Right ventricle myocardium superior (tissue), 1 donor: Measurements from ENCODE around the gene ZNF783. TPM values are rescaled to one million over a fixed set of nuclear protein-coding genes. Genes with fewer than 3 reads are reported as not detected.

Experiments used
- ATAC-seq: fragments of 200-7000 bp; cut with Tn5 transposase; one replicate; pipeline ENCODE4 v1.9.1; 2020; ENCODE audit warnings: mild to moderate bottlenecking; ENCODE audit not compliant: poor library complexity
- DNase-seq: peaks from one replicate; pipeline ENCODE4 v3.0.0-alpha.2; 2020
- intact Hi-C: fragments of 100-400 bp; cut with DNase I; formaldehyde crosslinking; loops from one replicate; pipeline ENCODE4 v1.11.2; 2022
- total RNA-seq: library from RNA; stranded (reverse); fragmentation: NEBNext Ultra II Directional; extraction: Animal tissue kit (Norgen Biotek cat#: 25700); gene quantifications from one replicate; pipeline ENCODE4 v1.2.1, GENCODE V29; 2021
- donor health status: DM: no; HTN: yes; CAD: no; lungs with severe emphysema.

Gene ZNF783
- total RNA-seq, 1 donor from 2014 or later: 4.0 TPM

DNA sequence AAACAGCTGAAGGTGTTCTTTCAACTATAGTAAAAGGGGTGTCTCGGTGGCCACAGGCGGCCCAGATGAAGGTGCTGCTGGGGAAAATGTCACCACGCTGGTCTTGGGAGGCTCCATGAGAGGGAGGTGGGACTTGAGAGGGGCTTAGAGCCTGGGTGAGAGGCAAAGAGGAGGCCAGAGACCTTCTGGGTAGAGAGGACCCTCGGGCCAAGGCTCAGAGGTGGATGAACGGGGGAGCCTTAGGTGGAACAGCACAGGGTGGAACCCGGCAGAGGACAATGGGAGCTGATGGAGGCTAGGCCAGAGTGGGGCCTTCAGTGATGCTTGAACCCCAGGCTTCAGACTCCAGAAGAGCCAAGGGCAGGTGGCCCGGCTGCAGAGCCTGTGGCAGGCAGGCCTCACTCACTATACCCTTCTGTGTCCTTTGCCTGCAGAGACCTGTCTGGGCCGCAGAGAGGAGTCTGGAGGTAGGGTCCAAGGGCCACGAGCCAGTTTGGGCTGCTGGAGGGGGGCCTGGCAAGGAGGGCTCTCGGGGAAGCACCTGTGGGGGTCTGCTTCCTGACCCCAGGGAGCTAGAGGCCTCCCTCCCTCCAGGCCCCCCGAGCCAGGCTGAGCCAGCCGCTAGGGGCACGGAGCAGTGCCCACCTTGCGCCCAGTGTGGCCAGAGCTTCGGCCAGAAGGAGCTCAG is 32.1 kb downstream of the ZNF783 start:
- intact Hi-C loops: no loop called here
- DNase-seq (no peak), ATAC-seq (no peak)

DNA sequence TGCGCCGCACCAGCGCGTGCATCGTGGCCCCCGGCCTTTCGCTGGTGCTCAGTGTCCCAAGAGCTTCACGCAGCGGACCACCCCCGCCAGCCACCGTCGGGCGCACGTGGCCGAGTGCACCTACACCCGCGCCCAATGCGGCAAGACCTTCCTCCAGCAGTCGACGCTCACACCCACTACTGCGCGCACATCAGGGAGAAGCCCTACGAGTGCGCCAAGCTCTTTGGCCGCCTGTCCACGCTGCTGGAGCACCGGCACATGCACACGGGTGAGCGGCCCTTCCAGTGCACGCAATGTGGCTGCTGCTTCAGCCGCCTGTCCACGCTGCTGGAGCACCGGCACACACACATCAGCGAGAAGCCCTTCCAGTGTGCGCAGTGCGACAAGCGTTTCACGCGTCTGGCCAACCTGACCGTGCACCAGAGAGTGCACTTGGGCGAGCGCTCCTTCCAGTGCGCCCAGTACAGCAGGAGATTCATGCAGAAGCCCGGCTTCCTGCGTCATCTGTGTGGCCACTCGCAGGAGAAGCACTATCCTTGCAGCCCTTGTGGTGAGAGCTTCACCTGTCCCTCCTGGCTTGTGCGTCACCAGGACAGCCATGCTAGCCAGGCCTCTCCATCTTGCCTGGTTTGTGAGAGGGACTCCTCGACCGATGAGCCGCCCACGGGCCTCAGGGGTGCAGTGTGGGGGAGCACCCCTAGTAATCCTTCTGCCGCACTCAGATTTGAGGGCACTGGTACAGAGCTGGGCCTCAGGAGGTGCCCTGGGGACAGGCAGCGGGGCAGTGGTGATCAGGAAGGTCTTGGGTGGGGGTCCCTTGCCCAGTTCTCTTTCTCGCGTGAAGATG is 32.9 kb downstream of the ZNF783 start:
- ATAC-seq (no peak), DNase-seq (no peak)
- intact Hi-C loops: no loop called here

DNA sequence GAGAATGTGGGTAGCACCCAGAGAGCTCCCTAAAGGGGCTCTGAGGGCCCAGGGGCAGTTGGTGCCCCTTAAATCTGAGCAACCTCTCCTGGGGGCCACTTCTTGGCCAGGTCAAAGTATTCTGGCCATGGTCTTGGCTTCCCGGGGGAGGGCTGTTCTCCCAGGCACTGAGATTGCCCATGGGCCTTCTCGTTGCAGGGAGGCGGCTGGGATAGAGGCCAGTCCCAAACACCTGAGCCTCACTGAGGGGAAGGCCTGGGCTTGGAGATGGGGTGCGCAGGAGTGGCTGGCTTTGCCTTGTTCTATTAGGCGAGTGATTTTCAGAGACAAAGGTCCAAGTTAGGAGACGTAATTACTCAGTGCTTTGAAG is 33.5 kb downstream of the ZNF783 start:
- DNase-seq (no peak), ATAC-seq (no peak)
- intact Hi-C loops: no loop called here

DNA sequence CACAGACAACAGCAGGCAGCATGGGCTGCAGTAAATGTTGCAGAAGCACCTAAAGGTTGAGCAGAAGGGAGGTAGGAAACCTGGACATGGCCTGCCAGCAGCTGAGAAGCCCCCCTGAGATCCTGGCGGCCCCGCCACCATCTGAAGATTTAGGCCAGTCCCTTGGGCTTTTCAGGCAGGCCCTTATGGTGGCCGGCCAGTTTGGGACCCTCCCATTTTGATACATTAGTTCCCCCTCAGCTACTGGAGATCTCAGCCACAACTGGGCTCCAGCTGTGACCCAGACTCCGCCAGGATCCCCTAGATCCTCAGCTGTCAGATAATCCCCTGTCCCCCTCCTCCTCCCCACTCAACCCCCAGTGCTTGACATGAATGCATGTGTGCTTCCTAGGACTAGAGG is 34.4 kb downstream of the ZNF783 start:
- DNase-seq: no peak
- no peak for ATAC-seq
- intact Hi-C loops: no loop called here

DNA sequence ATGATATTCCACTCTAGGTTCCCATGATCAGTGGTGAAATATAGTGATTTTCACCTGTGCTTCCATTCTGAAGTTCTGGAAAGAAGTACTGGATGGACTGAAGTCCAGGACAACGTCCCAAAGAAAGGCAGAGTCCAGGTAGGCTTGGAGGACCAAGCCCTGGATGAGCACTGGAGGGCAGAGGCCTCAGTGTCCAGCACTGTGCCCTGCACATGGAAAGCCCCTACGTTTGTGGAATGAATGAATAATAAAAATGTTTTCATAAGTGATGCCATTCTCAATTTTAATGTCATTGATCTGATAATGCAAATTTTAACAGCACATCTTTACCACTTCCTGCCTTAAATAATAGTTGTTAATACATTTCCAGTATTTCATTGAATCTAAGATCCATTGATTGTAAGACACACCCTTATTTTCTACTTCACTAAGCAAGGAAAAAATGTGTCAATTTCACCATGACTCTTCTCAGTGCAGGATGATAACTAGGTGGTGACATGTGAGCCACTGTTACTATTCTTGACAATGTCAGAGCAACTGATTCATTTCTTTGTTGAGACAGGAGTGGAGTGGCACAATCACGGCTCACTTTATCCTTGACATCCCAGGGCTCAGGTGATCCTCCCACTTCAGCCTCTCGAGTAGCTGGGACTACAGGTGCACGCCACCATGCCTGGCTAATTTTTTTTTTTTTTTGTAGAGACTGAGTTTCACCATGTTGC is 35.2 kb downstream of the ZNF783 start:
- intact Hi-C loops: no loop called here
- DNase-seq: no peak
- no peak for ATAC-seq

DNA sequence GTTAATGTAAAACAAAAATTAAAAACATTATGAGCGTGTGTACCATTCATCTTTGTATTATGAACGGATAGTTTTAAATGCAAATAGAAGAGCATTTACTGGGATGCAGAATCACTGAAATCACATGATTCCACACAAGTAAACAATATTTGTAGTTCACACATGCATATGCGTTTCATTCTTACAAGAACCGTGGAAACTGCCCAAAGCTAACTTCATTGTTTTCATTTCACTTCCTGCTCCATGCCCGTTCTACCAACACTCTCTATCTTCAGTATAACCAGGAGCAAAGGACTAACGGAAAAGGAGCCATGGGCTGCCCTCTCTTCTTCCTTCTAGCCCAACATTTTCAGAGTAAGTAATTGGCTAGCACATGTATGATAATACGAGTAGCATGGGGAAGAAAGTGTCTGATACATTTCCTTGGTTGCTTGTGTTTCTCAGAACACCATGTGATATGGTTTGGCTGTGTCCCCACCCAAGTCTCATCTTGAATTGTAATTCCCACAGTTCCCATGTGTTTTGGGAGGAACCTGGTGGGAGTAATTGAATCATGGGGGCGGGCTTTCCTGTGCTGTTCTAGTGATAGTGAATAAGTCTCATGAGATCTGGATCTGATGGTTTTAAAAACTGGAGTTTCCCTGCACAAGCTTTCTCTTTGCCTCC is 38.8 kb downstream of the ZNF783 start:
- ATAC-seq (no peak), DNase-seq (no peak)
- intact Hi-C loops: no loop called here

DNA sequence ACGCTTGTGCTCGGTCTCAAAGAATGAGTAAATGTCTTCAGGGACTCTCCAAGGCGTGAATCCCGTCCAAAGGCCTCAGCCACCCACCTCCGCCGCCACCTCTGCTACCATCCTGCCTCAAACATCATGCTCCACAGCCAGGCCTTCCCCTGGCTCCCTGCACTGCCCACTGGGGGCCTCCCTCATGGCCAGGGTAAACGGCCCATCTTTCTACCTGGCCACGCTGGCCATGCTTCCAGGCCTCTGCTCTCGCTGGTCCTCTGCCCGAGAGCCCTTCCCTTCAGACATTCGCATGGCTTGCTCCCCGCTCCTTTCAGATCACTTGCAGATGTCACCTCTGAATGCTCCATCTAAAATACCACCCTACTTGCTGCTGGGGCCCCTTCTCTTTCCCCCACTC is 40.2 kb downstream of the ZNF783 start:
- DNase-seq (no peak), ATAC-seq (no peak)
- intact Hi-C loops: no loop called here

DNA sequence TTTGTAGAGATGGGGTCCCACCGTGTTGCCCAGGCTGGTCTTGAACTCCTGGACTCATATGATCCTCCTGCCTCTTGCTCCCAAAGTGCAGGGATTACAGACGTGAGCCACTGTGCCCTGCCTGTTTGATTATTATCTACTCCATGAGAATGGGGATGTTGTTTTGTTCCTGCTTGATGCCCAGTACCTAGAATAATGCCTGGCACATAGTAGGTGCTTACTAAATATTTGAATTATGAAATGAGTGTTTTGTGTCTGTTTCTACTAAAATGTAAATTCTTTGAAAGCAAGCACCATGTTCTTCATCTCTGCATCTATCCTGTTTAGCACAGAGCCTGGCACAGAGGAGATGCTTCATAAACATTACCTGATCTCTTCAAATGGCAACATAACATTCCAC is 40.9 kb downstream of the ZNF783 start:
- intact Hi-C loops: no loop called here
- ATAC-seq (no peak), DNase-seq (no peak)

DNA sequence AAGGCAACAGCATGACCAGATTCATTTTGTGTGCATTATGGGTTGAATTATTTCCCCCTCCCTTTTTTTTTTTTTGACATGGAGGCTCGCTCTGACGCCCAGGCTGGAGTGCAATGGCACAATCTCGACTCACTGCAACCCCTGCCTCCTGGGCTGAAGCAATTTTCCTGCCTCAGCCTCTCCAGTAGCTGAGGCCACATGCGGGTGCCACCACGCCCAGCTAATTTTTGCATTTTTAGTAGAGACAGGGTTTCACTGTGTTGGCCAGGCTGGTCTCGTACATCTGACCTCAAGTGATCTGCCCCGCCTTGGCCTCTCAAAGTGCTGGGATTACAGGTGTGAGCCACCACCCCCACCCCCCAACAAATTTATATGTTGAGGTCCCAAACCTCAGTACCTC is 42.0 kb downstream of the ZNF783 start:
- ATAC-seq (no peak), DNase-seq (no peak)
- intact Hi-C loops: no loop called here

DNA sequence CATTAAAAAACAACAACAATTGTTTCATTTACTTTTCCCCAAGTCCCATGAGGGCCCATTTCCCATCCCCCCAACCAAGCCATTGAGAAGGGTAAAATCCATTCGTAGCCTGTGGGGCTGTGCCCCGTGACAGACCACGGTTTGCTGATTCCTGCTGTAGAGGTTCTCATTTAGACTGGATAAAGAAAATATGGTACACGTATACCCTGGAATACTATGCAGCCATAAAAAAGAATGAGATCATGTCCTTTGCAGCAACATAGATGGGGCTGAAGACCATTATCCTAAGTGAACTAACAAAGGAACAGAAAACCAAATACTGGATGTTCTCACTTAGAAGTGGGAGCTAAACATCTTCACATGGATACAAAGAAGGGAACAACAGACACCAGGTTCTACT is 44.9 kb downstream of the ZNF783 start:
- ATAC-seq (no peak), DNase-seq (no peak)
- intact Hi-C loops: no loop called here

DNA sequence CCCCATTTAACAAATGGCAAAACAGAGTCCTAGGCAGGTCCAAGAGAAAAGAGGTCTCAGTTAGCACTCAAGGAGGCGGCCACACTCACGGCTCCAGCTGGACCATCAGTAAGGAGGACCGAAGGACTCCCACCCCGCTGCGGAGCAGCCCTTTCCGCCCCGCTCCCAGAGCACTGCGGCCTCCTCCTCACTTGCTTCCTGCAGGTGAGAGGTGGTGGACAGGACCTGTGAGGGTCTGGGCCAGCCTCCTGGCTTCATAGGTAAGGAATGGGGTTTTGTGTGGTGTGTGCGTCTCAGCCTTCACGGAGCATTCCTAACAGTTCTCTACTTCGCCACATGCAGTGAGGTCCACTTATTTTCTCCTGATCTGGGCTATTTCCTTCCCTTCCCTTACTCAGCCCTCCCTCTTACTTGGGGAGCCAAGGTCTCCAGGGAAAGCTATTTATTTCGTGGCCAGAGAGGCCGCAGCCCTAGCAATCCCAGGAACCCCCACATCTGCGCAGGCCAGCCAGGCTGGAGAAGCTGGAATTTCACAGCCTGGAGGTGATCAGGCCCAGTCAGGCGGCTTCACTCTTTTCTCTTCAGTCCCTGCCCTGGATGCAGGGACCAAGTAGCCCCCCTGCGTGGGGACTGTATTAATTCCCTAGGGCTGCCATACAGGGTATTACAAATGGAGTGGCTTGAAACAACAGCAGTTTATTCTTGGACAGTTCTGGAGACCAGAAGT is 45.9 kb downstream of the ZNF783 start:
- ATAC-seq (no peak), DNase-seq (no peak)
- intact Hi-C loops: no loop called here

DNA sequence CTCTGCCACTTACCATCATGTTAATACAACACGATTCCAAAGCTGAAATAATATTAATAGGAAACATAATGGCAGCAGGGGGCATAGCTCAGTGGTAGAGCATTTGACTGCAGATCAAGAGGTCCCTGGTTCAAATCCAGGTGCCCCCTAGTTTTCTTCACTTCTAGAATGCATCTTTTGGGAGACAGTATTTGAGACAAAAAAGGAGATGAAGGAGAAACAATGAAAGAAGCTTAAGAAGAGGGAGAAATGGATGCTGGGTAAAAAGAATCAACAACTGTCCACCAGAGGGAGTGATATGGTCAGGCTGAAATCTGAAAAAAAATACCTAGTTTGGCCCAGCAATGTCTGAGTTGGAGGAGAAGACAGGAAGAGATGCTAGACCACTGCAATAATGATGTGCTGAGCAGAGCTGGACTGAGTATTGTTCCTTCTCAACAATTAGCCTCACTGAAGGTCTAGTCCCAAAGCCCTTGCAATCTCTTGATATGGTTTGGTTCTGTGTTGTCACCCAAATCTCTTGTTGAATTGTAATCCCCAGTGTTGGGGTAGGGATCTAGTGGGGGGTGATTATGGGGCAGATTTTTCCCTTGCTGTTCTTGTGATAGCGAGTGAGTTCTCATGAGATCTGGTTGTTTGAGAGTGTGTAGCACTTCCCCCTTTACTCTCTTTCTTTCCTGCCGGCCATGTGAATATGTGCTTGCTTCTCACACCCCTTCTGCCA is 48.3 kb downstream of the ZNF783 start:
- intact Hi-C loops: no loop called here
- DNase-seq (no peak), ATAC-seq (peak; percentile 55)

DNA sequence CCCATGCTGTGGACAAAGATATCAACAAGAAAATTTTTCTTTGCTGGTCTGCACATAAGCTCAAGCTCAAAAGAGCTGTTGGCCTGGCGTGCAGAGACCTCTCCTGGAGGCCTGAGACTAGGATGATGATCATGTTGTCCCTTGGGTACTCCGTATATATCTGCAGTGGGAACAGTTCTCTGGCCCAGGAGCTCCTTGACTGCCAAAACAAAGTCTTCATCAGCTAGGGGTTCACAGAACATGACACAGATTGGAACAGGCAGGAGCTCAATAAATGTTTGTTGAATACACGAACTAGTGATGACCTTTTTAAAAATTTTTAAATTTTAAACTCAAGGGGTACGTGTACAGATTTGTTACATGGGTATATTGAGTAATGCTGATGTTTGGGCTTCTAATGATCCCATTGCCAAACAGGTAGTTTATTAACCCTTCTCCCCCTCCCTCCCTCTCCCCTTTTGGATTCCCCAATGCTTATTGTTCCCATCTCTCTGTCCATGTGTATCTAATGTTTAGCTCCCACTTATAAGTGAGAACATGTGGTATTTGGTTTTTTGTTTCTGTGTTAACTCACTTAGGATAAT is 49.1 kb downstream of the ZNF783 start:
- ATAC-seq: no peak
- no peak for DNase-seq
- intact Hi-C loops: no loop called here

DNA sequence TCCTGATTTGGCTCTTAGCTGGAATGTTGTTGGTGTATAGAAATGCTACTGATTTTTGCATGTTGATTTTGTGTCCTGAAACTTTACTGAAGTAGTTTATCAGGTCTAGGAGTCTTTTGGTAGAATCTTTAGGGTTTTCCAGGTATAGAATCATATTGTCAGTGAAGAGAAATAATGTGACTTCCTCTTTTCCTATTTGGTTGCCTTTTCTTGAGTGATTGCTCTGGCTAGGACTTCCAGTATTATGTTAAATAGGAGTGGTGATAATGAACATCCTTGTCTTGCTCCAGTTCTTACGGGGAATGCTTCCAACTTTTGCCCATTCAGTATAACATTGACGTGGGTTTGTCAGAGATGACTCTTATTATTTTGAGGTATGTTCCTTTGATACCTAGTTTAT is 52.0 kb downstream of the ZNF783 start:
- no peak for ATAC-seq
- intact Hi-C loops: no loop called here
- DNase-seq: no peak

DNA sequence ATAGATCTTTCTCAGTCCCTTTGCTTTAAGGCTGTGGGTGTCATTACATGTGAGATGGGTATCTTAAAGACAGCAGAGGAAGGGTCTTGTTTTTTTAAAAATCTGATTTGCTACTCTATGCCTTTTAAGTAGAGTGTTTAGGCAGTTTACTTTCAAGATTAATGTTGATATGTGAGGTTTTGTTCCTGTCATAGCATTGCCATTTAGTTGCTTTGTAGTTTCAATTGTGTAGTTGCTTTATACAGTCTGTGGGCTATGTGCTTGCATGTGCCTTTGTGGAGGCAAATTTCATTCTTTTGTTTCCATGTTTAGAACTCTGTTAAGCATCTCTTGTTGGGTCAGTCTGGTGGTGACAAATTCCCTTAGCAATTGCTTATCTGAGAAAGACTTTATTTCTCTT is 54.6 kb downstream of the ZNF783 start:
- intact Hi-C loops: no loop called here
- DNase-seq (no peak), ATAC-seq (no peak)

DNA sequence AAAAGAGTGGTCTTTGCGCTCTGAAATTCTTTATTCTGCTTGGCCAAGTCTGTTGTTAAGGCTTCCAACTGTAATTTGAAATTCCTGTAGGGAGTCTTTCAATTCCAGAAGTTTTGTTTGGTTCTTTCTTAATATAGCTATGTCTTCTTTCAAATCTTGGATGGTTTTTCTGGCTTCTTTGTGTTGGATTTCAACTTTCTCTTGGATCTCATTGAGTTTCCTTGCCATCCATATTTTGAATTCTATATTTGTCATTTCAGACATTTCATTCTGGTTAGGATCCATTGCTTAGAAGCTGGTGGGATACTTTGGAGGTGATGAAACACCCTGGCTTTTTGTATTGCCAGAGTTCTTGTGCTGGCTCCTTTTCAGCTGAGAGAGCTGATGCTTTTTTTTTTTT is 55.5 kb downstream of the ZNF783 start:
- ATAC-seq (no peak), DNase-seq (no peak)
- intact Hi-C loops: no loop called here

DNA sequence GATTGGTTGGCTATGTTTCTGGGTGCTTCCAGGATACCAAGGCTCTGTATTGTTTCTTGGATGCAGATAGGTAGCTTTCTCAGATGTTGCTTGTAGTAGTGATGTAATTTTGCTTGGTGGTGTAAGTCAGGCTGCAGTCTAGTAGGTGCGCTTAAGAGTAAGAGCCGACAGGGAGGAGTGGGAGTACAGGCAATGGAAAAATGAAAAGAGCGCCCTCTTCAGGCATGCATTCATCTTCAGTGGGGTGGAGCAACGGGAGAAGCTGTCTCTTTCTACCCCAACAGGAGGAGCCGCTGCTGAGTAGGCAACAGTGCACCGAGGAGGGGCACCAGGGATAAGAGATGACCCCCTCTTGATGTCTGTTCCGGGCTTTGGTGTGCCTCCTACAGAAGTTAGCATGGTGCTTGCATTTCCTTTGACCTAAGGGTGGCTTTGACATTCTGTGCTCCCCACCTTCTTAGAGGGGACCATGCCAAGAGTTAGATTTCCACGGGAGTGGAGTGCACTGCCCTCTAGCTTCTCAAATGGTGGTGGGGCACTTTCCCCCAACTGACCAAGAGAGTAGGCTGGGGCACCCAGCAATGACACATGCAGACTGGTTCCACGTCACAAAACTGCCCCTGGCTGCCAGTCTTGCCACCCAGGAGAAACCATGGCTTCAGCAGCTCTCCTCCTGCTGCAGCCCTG is 56.1 kb downstream of the ZNF783 start:
- intact Hi-C loops: no loop called here
- DNase-seq (no peak), ATAC-seq (no peak)
